ENCODE measurements around the gene IGF1R. TPM values are rescaled to one million over a fixed set of nuclear protein-coding genes. Genes with fewer than 3 reads are reported as not detected.
A peak's percentile ranks its signal among the peaks of the same experiment; 100 is the strongest.

Gene IGF1R
- total RNA-seq, 1 donor from 2014 or later: 21.2 TPM

- no peak for ATAC-seq
Observed at GRCh38 chr15:98863983-98864382, 215.6 kb downstream of the IGF1R start.

DNA sequence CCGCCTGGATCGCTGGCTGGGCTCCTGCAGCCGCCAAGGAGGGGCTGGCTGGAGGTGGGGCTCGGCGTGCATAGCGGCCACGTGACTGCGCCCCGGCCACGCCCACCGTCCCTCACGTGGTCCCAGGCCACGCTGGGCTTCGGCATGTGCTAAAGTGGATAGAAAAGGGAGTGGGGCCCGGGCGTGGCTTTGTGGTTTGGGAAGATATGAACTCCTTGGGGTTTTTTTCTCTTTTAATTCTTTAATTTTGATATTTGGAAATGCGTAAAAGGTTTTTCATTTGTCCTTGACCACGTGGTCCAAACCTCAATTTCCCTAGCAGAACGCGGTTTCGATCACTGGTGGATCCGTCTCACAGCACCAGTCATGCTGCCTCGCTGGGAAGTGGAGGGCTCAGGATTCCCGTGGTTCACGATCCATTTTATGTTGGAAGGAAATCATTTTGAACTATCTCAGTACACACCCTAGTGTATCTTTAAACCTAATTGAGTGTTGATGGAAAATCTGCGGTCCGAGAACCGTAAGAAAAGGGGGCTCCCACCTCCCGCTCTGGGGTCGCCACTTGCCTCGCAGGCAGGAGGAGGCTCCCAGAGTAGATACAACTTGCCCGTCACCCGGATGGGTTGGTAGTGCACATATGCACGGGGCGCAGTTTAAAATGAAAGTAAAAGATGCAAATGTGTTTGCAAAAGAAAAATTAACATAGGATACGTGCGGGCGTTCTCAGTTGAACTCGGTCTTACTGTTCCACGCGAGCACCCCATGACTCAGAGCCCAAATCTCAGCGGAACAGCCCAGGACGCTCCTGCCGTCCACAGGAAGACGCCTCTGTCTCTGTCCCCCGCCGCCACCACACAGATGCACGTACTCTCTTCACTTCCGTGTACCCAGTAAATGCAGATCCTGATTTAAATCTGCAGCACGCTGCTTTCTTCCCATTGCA lies 217.3 kb downstream of the IGF1R start:
- peak; percentile 91 for ATAC-seq

DNA sequence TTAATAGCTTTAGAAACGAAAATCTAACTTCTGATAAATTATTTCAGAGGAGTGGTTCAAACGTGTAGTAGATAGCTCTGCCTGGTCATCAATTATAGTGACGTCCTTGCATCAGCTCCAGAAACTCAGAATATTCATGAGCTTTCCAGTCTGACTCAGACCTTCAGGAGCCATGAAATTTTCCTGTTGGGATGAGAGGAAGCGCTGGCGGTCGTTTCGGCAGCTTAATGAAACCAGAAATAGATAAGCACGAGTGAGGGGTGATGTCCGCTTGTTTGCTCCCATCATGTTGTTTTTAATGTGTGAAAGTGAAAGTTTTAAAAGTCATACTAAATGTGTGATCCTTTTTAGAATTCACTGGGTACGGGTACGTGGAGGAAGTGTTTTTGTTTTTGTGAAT lies 218.2 kb downstream of the IGF1R start:
- ATAC-seq: no peak

DNA sequence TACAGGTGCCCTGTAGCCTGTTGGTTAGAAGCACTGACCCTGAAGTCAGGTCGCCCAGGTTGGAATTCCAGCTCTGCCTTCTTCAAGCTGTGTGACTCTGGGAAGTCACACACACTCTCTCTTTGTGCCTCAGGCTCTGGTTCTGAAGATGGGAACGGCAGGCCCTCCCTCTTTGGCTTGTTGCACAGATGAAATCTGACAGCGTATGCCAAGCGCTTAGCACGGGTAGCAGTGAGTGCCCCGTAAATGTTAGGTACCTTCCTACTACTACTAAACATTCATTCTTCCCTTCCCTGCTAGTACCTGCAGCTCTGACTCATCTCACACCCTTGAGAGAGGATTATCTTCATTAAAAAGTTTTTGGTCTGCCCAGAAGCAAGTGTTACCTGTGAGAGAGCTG lies 220.2 kb downstream of the IGF1R start:
- ATAC-seq: peak; percentile 79

GRCh38 chr15:98870788-98871187 lies 222.4 kb downstream of the IGF1R start:
- ATAC-seq: no peak

DNA sequence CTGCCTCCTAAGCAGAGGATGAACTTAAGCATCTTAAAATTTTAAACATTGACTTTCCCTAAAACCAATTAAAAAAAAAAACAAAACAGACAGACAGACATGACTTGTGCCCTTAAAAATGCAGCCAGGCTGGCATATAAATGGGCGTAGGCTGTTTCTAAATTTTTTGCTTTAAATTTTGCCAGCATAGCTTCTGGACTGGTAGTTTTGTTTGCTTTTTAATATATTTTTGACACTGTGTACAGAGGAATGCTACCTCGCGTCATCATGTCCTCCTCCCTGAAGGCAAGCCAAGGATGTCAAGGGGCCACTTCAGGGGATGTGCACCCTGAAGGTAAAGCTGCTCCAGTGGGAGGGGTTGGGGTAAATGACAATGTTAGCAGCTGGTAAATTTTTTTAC lies 224.4 kb downstream of the IGF1R start:
- ATAC-seq: no peak

DNA sequence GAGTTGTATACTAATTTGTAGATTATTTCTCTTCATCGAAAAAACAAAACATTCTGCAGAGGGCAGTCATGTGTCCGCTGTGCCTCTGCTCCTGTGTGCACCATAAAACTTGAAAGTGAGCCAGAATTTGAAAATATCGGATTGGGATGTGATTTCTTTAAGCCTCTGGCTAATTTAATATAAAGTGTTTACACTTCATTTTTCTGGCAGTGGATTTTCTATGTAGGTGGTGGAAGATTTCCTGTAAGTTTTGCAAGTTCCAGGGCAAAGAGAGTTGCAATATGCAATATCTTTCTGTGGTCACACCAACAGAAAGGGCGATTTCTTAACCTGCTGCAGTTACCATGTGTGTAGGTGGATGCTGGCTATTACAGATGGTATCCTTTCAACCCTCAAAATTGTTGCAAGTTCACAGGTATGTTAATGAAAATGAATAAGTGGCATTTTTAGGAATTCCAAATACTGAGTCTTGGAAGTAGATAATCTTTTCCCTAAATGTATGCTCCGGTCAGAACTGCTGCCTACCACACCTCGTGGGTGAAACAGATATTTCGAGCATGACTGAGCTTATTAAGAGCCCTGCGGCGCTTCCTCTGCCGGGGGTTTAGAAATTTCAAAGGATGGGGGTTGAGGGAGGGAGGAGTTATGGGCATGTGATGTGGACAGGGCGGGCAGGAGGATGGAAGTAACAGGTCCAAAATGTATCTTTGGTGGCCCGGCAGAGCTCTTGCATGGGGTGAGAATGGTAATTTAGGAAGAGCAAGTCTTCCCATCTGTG lies 225.3 kb downstream of the IGF1R start:
- peak; percentile 73 for ATAC-seq

DNA sequence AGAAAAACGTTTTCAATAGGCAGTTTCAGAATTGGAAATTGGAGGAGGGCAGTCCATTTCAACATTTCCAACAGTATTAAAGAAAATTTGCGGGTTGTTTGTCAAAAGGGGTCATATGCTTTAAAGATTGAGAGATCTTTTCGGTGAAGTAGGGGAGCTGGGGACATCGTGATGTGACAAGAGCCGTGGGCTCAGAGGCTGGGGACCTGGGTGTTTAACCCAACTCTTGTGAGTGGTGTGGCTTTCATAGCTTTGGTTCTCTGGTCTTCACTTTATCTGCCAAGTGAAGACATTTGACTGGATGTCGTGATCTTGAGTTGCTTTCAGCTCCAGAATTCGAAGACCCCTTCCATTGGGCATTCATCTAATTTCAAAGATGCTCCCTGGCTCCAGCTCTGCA lies 226.0 kb downstream of the IGF1R start:
- ATAC-seq: no peak

GRCh38 chr15:98874773-98875172 lies 226.4 kb downstream of the IGF1R start:
- ATAC-seq: peak; percentile 56

GRCh38 chr15:98875309-98875708 lies 227.0 kb downstream of the IGF1R start:
- no peak for ATAC-seq

DNA sequence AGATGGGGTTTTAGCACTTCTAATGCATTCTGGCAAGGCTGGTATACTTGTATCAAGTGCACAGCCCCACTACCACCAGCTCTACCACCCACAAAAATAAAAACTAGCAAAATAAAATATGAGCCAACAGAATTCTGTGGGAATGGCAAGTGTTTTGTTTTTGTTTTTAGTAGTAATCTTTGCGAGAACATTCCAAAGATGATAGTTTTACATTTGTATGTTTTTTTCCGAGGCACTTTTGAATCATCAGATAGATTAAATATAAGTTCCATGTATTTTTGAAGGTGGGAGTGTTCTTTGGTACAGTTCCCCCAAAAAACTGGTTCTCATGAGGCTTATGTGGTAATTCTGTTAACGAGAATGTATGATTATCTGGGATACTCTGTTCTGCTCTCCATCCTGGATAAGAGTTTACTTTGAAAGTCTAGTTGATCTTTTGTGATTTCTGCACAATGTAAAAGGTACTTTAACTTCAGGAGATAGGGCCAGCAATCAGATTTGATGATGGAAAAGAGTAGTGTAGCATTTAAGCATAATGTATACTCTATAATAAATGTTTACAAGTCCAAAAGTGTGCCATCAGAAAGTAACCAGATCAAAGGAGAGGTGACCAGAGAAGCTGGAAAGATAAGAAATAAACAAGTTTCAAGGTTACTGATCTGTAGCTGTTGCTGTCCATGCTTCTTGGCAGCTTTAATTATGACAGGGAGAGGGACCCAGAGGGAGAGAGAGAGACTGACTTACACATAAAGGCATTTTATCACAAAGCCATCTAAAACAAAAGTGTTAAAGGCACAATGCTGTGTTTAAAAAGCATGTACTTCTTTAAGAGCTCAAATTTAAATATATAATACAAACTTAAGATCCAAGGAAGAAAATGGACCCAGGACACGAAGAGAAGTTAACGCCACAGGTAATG lies 228.4 kb downstream of the IGF1R start:
- no peak for ATAC-seq

GRCh38 chr15:98878172-98878571 lies 229.8 kb downstream of the IGF1R start:
- no peak for ATAC-seq

- no peak for ATAC-seq
Observed at GRCh38 chr15:98878862-98879261, 230.5 kb downstream of the IGF1R start.

GRCh38 chr15:98881526-98882520 lies 233.5 kb downstream of the IGF1R start:
- peak; percentile 70 for ATAC-seq

DNA sequence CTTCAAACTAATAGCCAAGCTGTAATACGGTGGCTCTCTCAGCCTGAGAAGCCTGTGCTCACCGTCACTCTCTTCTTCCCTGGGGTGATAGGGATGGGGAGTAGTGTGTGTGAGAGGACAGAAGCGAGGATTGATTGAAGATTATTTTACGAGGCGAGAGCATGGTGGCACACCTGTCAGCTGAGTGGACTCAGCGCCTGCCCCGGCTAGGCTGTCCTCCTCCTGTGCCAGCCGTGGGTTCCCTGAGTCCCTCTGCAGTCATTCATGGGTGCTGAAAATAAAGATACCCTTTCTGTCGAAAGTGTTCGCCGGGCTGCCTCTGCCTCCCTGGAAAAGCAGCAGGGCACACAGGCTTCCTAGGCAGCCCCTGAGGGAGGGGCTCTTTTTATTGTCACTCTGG lies 235.1 kb downstream of the IGF1R start:
- no peak for ATAC-seq

- no peak for ATAC-seq
Observed at GRCh38 chr15:98884894-98885293, 236.6 kb downstream of the IGF1R start.

GRCh38 chr15:98887976-98888375 lies 239.6 kb downstream of the IGF1R start:
- no peak for ATAC-seq

DNA sequence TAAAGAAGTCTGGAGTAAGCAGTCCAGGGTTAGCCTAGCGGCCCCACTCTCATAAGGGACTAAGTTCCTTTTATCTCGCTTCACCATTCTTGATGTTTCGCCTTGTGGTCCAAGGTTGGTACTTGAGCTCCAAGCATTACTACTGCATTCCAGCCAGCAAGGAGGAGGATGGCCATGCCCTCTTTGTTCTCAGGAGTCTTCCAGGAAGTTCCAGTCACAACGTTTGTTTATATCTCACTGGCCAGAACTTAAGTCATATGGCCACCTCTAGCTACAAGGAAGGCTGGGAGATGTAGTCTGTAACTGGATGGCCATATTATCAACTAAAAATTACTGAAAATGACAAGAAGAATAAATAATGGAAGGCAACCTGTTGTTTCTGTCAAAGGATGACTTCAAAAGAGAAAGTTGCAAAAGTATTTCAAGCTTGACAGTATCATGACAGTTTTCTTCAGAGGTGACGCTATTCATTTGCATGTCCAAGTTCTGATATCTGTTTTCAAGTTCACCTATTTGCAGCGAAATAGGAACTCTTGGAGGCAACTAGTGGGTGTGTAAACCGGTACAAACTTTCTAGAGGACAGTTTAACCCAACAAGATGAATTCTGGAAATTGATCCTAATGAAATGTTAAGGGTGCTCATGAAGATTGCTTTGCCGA lies 240.6 kb downstream of the IGF1R start:
- ATAC-seq: no peak

DNA sequence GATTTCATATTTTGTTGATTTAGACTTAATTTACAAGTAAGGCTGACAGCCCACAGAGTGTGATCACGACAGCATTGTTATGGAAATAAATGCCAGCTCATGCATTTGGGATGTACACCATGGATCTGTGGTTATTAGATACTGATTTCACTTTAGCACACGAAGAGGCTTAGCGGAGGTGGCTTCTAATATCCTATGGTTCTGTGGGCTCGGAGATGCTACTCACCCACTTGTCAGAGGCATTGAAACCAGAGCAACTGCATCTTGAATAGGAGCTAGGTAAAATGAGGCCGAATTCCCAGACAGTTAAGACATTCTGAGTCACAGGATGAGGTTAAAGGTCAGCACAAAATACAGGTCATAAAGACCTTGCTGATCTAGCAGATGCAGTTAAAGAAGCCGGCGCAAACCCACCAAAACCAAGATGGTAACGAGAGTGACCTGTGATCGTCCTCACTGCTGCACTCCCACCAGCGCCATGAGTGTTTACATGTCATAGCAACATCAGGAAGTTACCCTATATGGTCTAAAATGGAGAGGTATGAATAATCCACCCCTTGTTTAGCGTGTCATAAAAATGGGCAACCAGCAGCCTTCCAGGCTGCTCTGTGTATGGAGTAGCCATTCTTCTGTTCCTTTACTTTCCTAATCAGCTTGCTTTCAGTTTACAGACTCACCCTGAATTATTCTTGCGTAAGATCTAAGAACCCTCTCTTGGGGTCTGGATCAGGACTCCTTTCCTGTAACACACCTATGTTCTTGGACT lies 241.8 kb downstream of the IGF1R start:
- ATAC-seq: no peak

DNA sequence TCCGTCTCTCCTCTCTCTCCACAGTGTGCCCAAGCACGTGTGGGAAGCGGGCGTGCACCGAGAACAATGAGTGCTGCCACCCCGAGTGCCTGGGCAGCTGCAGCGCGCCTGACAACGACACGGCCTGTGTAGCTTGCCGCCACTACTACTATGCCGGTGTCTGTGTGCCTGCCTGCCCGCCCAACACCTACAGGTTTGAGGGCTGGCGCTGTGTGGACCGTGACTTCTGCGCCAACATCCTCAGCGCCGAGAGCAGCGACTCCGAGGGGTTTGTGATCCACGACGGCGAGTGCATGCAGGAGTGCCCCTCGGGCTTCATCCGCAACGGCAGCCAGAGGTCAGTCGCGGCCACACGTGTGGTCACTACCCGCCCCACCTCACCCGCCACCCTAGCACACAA lies 243.0 kb downstream of the IGF1R start:
- ATAC-seq: no peak
